ENCODE measurements around the gene MIGA2.

GRCh38 chr9:129010267-129010975 is 26.0 kb upstream of the MIGA2 start:
- no peak for TF ChIP-seq POLR2A (IDR thresholded peaks at IDR 0.05)
- no peak for TF ChIP-seq CTCF (IDR thresholded peaks at IDR 0.05)
